MCF 10A (cell line): Measurements from ENCODE around the gene RAB35. TPM values are rescaled to one million over a fixed set of nuclear protein-coding genes. Genes with fewer than 3 reads are reported as not detected.

ENCODE experiments used
- Bru-seq: library from RNA; stranded (reverse); fragments of 400-500 nt; gene quantifications from one replicate; lab custom pipeline; 2021; lab: Mats Ljungman, UMichigan
- BruChase-seq, 2 experiments: library from RNA; stranded (reverse); fragments of 400-500 nt; gene quantifications; one replicate each; lab custom pipeline; 2021; lab: Mats Ljungman, UMichigan
- BruUV-seq: library from RNA; stranded (reverse); fragments of 400-500 nt; replicated peaks from 2 replicates; lab custom pipeline; 2021; lab: Mats Ljungman, UMichigan
- CTCF ChIA-PET: fragments of 300-600 bp; sonication (Branson Sonifier 250); formaldehyde crosslinking; extraction: SDS; loops from one replicate; lab custom pipeline; 2021; ENCODE audit warnings: antibody characterized with exemption, inconsistent platforms; lab: Yijun Ruan, JAX
- POLR2A ChIA-PET: fragments of 300-600, 350-650 bp; sonication (Branson Sonifier 250); formaldehyde crosslinking; extraction: SDS; loops from one replicate; lab custom pipeline; 2020; ENCODE audit warnings: antibody characterized with exemption, inconsistent platforms; lab: Yijun Ruan, JAX
- DNase-seq: peaks from one replicate; pipeline ENCODE4 v3.0.0-alpha.2; 2018; ENCODE audit not compliant: unreplicated experiment
- H3K27ac Mint-ChIP-seq: one replicate; pipeline ENCODE4 v1.8.0; 2022; ENCODE audit warnings: mild to moderate bottlenecking, low read depth, mixed read lengths; ENCODE audit not compliant: unreplicated experiment
- H3K27me3 Mint-ChIP-seq: one replicate; pipeline ENCODE4 v1.8.0; 2022; ENCODE audit warnings: mixed read lengths; ENCODE audit not compliant: insufficient read depth, unreplicated experiment
- H3K36me3 Mint-ChIP-seq: one replicate; pipeline ENCODE4 v1.8.0; 2022; ENCODE audit warnings: mild to moderate bottlenecking, moderate library complexity, mixed read lengths; ENCODE audit not compliant: insufficient read depth, unreplicated experiment
- H3K4me1 Mint-ChIP-seq: one replicate; pipeline ENCODE4 v1.8.0; 2022; ENCODE audit warnings: mixed read lengths; ENCODE audit not compliant: insufficient read depth, unreplicated experiment
- H3K4me3 Mint-ChIP-seq: one replicate; pipeline ENCODE4 v1.8.0; 2022; ENCODE audit warnings: mild to moderate bottlenecking, moderate library complexity, mixed read lengths; ENCODE audit not compliant: unreplicated experiment
- H3K9me3 Mint-ChIP-seq: one replicate; pipeline ENCODE4 v1.8.0; 2022; ENCODE audit warnings: mixed read lengths; ENCODE audit not compliant: unreplicated experiment
- intact Hi-C: fragments of 100-400 bp; cut with micrococcal nuclease; formaldehyde crosslinking; loops from 2 replicates; pipeline ENCODE4 v1.14.1; 2022
- long read RNA-seq: library from polyadenylated mRNA; stranded (forward); transcript quantifications from one replicate; pipeline ENCODE4 v2.0.0, GENCODE V29; 2022
- total RNA-seq: library from RNA; stranded (reverse); gene quantifications from 2 replicates; pipeline ENCODE4 v1.2.3, GENCODE V29; 2022
- TF ChIP-seq, protein P1 (sequence below): fragments of 200-600 bp; IDR thresholded peaks from one replicate; pipeline ENCODE4 v1.8.0; 2022; ENCODE audit warnings: antibody characterized with exemption, mild to moderate bottlenecking; ENCODE audit not compliant: unreplicated experiment

The RAB35 gene
- 54.4 and 57.8 TPM in 2 replicates for total RNA-seq
- Bru-seq, nascent RNA = percentile 66 among the genes with signal in this experiment
- BruChase-seq, experiment 1, labeled RNA remaining after a 6-hour chase = percentile 81 among the genes with signal in this experiment
- percentile 76 among the genes with signal in this experiment for BruChase-seq, experiment 2, labeled RNA remaining after a 2-hour chase
- long read RNA-seq, transcript RAB35-201 (6 exons, 2,945 nt) = major isoform, 61 of 70 reads
- long read RNA-seq, partial matches to known transcripts = 0 of 70 reads
- long read RNA-seq, other reads (novel, unspliced or antisense) = 8 of 70 reads

DNA sequence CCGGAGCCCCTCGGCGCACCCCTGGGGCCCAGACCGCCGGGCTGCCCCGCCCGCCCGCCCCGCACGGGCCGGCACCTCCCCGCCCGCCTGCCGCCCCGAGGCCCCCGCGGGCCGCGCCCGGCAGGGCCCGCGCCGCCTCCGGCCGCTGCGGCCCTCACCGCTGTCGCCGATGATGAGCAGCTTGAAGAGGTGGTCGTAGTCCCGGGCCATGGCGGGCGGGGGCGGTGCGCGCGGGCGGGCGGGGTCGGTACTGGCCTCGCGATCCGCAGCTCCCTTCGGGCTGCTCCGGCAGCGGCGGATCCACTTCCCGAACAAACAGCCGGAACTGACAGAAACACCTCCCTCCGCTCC, at the start of gene RAB35:
Gene RAB35, minus strand, starts transcription at position 313 of the 351 bp plus-strand sequence. Its CDS starts 103 bp downstream, at position 210.
- ChIA-PET POLR2A (interaction anchor here (1.0 to 6.0 kb wide), 19 partner anchors 10 to 181 kb away, joined by 3 to 106 read pairs (median 10); partner anchors contain the start of genes BICDL1, PXN, RNU4-1 and RNU4-2), CTCF (interaction anchor here (0.6 to 1.1 kb wide), 3 partner anchors 13 to 85 kb away, joined by 3 to 4 read pairs (median 3); partner anchors contain the start of gene RPLP0)
- peaks cover 35% of the 10 kb centered on the region for H3K36me3 Mint-ChIP-seq
- no TSS peak for BruUV-seq
- peak within 1 kb of the TSS; percentile 83 for H3K4me3 Mint-ChIP-seq
- H3K4me1 Mint-ChIP-seq = peaks cover 44% of the 10 kb centered on the region
- H3K27me3 Mint-ChIP-seq = no peaks in the 10 kb centered on the region
- peak within 1 kb of the TSS; percentile 95 for H3K27ac Mint-ChIP-seq
- intact Hi-C loops = loop anchor here (1.0 to 10.0 kb wide), 3 partner anchors 81 to 148 kb away; partner anchors contain the start of genes BICDL1 and PXN
- DNase-seq = no peak
- TF ChIP-seq, protein P1, sequence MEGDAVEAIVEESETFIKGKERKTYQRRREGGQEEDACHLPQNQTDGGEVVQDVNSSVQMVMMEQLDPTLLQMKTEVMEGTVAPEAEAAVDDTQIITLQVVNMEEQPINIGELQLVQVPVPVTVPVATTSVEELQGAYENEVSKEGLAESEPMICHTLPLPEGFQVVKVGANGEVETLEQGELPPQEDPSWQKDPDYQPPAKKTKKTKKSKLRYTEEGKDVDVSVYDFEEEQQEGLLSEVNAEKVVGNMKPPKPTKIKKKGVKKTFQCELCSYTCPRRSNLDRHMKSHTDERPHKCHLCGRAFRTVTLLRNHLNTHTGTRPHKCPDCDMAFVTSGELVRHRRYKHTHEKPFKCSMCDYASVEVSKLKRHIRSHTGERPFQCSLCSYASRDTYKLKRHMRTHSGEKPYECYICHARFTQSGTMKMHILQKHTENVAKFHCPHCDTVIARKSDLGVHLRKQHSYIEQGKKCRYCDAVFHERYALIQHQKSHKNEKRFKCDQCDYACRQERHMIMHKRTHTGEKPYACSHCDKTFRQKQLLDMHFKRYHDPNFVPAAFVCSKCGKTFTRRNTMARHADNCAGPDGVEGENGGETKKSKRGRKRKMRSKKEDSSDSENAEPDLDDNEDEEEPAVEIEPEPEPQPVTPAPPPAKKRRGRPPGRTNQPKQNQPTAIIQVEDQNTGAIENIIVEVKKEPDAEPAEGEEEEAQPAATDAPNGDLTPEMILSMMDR = no peak
- no peaks in the 10 kb centered on the region for H3K9me3 Mint-ChIP-seq

DNA sequence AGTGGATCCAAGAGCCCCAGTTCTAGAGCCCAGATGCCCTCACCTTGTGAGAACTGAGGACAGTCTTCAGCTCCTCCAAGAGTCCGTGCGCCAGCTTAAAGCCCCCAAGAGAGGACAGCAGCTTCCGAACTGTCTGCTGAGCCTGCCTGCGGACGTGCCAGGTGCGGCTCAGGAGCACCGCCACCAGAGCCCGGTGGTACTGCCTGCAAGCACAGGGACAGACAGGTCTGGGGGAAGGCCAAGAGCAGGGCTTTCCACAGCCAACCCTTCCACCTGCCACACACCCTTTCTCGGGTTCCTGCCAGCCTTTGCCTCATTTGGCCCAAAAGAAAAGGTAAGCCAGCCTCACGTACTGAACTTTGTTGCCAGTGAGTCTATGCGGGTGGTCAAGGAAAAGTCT, 47.7 kb upstream of the RAB35 start:
- BruUV-seq = no TSS peak
- POLR2A ChIA-PET = no interaction called here
- no peak overlapping the region for H3K4me3 Mint-ChIP-seq
- no peak overlapping the region for H3K27ac Mint-ChIP-seq
- H3K9me3 Mint-ChIP-seq = no peaks in the 10 kb centered on the region
- CTCF ChIA-PET = no interaction called here
- H3K36me3 Mint-ChIP-seq = peaks cover 87% of the 10 kb centered on the region
- no peaks in the 10 kb centered on the region for H3K27me3 Mint-ChIP-seq
- TF ChIP-seq, protein P1 = no peak
- H3K4me1 Mint-ChIP-seq = no peaks in the 10 kb centered on the region
- intact Hi-C loops = no loop called here
- no peak for DNase-seq

DNA sequence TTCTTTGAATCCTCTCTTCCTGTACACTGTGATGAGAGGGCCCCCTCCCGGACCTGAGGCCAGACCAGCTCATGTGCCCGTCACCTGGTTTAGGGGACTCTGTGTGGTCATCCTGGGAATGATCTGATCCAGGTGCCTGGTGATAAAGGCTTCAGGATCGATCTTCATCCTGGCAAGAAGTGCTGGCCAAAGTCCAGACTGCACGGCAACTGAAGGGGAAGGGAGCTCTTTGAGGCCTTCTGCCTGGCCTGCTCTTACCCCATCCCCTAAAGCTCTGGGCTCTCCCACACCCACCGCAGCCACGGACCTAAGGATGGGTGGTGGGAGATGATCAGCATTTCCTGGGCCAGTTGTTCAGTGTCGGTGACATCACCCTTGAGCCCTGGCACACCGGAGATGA, 46.2 kb upstream of the RAB35 start:
- Mint-ChIP-seq H3K36me3 (peaks cover 87% of the 10 kb centered on the region), H3K9me3 (no peaks in the 10 kb centered on the region), H3K27ac (no peak overlapping the region), H3K27me3 (no peaks in the 10 kb centered on the region), H3K4me1 (no peaks in the 10 kb centered on the region), H3K4me3 (no peak overlapping the region)
- intact Hi-C loops = no loop called here
- no TSS peak for BruUV-seq
- TF ChIP-seq, protein P1 = no peak
- ChIA-PET CTCF (interaction anchor here (0.6 kb wide), 1 partner anchor 188 kb away, joined by 3 read pairs; no protein-coding TSS in a partner anchor), POLR2A (interaction anchor here (1.0 kb wide), 1 partner anchor 13 kb away, joined by 3 read pairs; no protein-coding TSS in a partner anchor)
- DNase-seq = no peak

DNA sequence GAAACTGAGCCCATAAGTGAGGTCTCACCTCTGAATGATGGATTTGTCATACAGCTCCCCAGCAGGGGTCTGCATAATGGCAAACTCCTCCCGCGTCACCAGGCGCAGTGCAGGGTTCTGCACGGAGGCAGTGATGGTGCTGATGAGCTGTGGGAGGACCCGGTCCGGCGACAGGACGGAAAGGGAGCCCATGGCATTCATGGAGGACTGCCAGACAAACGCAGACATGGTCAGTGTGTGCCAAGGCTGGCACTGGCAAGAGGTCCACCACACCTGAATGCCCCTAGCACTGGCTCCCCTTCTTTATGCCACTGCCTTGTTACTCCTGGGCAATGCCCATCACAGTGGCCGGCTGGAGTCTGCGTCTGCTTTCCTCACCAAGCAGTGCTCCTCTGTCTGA, 45.3 kb upstream of the RAB35 start:
- H3K27ac Mint-ChIP-seq = no peak overlapping the region
- intact Hi-C loops = no loop called here
- no peaks in the 10 kb centered on the region for H3K27me3 Mint-ChIP-seq
- no TSS peak for BruUV-seq
- TF ChIP-seq, protein P1 = no peak
- no peaks in the 10 kb centered on the region for H3K4me1 Mint-ChIP-seq
- POLR2A ChIA-PET = interaction anchor here (1.0 to 1.4 kb wide), 2 partner anchors 14 to 39 kb away, joined by 3 to 4 read pairs; partner anchors contain the start of gene RPLP0
- peaks cover 84% of the 10 kb centered on the region for H3K36me3 Mint-ChIP-seq
- CTCF ChIA-PET = interaction anchor here (0.6 kb wide), 1 partner anchor 28 kb away, joined by 4 read pairs; no protein-coding TSS in a partner anchor
- H3K4me3 Mint-ChIP-seq = no peak overlapping the region
- DNase-seq = no peak
- H3K9me3 Mint-ChIP-seq = no peaks in the 10 kb centered on the region
